Measurements from ENCODE around the gene CLCN6.
"Not testable (repeated sequence)": the region's sequence is repeated elsewhere in the genome, so short reads cannot be mapped to it uniquely, and the experiment has no call there.

The CLCN6 gene

DNA sequence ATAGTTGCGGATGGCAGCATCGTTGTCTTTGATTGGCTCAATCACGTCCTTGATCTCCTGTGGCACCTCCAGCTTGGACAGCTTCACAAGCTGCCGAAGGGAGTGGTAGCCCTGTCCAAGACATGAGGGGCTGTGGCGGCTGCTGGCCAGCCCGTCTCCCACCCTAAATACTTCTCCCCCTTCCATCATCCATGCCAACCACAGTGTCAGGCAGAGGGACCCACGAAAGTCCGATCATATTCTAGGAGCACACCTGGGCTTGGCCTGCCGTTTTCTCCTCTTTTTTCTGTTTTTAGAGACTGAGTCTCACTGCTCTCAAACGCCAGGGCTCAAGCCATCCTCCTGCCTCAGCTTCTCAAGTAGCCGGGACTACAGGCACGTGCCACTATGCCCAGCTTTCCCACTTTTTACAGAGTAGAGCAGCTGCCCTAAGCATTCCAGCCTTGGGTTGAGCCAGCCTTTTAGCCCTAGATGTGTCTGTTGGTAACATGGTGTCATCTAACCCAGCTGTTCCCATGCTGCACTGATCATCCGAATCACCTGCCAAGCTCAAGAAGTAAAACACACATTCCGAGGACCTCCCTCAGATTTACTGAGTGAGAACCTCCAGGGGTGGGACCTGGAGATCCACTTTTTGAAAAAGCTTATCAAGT lies 10.6 kb upstream of the CLCN6 start:
- no peak for DNase-seq

DNA sequence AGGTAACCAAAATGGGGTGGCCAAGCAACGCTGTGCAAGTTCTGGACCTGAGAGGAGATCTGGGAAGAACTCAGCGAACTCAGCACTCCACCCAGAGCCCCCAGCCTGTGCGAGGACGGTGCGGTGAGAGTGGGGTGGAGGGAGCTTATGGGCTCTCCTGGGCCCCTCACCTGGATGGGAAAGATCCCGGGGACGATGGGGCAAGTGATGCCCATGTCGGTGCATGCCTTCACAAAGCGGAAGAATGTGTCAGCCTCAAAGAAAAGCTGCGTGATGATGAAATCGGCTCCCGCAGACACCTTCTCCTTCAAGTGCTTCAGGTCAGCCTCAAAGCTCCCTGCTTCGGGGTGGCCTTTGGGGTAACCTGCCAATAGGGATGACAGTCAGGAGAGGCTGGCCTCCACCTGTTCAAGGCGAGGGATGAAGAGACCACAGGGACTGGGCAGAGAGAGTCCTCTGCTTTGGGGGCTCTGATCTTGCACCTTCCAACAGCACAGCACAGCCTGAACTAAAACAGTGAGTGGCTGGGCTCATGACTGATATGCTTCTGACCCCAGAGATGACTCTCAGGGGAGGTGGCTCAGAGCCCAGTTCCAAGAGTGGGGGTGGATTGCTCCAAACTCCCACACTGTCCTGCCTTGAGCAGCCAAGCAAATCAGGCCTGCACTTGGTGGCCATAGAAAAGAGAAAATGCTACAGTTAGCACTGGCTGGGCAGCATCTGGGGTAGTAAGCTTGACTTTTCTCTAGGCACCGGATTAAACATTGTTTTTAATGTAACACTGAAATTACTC lies 9.8 kb upstream of the CLCN6 start:
- no peak for DNase-seq

DNA sequence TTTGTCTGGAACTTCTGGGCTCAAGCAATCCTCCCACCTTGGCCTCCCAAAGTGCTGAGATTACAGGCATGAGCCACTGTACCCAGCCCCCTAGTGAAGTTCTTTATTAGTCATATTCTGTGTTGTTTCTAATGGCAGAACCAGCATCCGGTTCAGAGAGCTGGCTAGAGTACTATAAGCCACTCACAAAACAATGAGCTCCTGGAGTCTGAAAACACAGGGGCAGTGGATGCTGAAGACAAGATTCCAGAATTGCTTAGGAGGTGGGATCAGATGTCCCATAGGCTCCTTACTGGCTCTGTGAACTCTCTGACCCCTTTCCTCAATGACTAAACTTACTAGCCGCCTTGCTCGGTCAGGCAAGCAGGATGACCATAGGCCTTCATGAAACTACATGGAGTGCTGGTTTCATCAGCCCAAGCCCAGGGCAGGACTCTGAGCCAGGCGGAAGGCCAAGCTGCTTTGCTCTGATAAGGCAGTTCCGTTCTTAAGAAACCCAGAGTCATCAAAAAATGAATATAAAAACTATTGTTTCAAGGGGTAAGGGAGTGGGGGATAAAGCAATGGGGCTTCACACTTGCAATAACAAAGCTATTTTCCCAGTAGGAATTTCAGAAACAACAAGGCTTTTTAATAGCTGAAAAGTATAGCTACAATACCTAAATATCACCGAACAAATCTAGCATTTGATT lies 8.3 kb upstream of the CLCN6 start:
- DNase-seq, result no peak

GRCh38 chr1:11799099-11799498 lies 6.9 kb upstream of the CLCN6 start:
- no peak for DNase-seq

GRCh38 chr1:11799896-11800295 lies 6.1 kb upstream of the CLCN6 start:
- no peak for DNase-seq

DNA sequence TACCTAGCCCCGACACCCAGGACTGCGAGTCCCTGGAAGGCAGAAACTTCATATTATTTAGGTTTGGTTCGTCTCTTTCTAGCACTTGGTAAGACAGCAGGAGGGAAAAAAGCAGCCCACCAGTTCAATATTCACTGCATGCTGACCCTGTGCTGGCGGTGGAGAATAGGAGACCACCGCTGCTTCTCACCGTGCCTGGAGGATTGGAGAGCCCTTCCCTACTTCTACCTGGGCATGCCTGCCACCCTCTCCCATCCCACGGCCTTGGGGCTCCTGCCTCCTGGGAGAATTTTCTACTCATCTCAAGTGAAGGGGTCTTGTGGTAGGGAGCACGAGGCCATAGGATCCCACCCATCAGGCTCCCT lies 5.6 kb upstream of the CLCN6 start:
- DNase-seq, result no peak

- DNase-seq, result no peak
Observed at GRCh38 chr1:11800756-11801433, 5.1 kb upstream of the CLCN6 start.

DNA sequence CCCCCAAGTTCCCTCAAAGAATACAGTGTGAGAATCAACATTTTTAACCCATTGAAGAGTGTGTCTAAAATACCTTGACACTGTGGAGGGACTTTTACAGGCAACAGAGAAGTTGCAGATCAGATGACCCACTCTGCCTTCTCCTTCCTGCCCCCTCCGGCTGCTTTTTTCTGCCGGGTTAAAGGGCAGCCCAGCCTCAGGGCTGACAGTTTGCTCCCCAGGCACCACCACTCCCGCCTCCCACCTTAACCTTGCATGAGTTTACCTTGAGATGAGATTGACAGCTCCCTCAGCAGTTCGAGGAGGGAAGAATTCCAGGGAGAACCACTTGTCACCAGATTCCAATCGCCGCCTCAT lies 3.4 kb upstream of the CLCN6 start:
- no peak for DNase-seq

DNA sequence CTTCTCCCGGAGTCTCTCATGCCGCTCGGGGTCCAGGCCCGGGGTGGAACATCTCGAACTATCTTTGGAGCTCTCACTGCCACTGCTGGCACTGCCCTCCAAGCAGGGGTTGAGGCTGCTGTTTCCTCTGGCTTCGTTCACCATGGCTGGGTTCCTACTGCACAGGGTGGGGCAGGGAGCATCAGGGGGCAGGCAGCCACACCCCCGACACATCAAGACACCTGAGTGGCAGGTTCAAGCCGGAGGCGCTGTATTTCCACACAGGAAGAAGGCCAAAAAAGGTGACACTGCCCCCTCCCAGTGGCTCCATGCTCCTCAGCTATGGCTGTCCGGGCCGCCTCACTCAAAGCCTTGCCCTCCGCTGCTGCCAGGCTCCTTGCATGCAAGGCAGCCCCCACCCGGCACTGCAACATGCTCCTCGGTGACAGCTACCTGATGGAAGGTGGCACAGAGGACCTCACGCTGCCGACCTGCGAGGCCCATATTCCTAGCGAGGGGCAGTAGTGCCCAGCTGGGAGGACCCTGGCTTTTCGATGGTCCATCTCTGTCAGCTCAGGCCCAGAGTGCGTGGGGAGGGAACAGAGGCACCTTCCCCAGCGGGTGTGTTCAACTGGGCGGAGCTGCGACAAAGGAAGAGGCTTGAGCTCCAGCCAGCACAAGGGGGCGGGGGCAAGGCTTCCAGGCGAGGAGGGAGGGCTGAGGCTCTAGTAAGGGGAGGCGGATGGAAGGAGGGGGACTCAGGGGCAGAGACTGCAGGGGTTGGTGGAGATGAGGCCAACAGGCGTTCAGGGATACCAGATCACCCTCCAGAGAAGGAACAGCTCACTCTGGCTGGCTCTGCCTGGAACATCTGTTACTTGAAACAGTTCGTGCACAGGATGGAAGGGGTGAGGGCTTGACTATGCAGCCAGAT lies 2.8 kb upstream of the CLCN6 start:
- no peak for DNase-seq

GRCh38 chr1:11803924-11804665 lies 1.9 kb upstream of the CLCN6 start:
- DNase-seq, result not testable (repeated sequence)

DNA sequence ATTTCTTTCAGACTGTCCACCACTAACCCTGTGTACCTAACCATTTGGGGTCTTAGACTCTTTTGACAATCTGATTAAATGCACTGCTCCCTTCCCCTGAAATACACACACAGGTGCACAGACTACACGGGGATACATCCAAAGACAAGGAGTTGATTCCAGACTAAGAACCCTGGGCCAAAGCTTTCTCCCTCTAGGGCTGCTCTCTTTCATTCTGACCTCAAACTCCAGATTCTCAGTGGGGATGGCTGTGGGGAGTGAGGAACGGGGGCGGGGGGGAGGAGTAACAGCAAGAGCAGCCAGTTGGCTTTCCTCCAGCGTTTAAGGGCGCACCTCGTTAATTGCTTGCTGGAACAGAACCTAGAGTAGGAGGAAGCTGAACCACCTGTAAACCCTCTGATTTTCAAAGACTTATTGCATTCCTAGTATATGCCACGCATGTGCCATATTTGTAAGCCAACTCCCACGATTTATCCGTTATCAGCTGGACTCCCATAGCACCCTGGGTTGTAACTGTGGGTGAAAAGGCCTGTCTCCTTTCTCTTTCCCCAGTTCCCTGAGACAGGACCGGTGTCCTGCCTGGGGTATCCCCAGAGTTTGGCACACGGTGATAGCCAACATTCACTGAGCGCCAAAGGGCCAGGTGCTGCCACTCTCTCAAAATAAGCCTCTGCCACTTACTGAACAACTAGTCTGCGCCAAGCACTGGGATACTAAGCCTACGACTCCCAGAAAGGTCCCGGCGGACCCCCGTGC lies 1.1 kb upstream of the CLCN6 start:
- DNase-seq, result no peak

DNA sequence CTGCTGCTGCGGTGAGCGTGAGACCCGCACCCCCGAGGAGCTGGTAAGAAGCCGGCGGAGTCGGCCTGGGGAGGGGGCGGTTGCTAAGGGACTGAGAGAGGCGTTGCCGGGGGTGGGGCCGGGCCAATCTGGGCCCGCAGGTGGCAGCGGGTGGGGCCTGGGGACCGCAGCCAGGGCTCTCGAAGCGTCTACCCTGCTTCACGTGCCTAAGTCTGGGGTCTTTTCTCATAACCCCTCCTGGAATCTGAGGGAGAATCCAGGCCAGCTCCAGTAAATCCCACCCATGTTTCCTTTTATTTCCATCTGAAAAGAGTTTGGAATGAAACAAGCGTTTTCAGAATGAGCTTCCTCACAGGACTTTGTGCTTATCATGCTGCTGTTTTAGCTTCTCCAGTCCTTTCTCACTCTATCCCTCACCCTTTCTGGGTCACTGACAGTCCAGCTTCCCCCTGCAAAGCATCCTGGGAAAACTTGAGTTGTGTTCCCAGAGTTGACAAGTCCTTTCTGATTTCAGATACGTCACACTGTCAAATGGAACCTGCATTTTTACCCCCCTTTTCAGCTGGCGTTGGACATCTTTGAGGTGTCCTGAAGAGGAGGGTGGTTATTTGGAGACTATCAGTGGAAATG lies 431 bp downstream of the CLCN6 start:
- no peak for DNase-seq

- no peak for DNase-seq
Observed at GRCh38 chr1:11807133-11807532, 1.1 kb downstream of the CLCN6 start.

- DNase-seq, result no peak
Observed at GRCh38 chr1:11813021-11813420, 7.0 kb downstream of the CLCN6 start.

- no peak for DNase-seq
Observed at GRCh38 chr1:11817192-11817591, 11.2 kb downstream of the CLCN6 start.

GRCh38 chr1:11822091-11822490 lies 16.1 kb downstream of the CLCN6 start:
- DNase-seq, result no peak

GRCh38 chr1:11823366-11824137 lies 17.6 kb downstream of the CLCN6 start:
- DNase-seq, result no peak

GRCh38 chr1:11825131-11825530 lies 19.1 kb downstream of the CLCN6 start:
- no peak for DNase-seq

- no peak for DNase-seq
Observed at GRCh38 chr1:11826946-11827345, 21.0 kb downstream of the CLCN6 start.

DNA sequence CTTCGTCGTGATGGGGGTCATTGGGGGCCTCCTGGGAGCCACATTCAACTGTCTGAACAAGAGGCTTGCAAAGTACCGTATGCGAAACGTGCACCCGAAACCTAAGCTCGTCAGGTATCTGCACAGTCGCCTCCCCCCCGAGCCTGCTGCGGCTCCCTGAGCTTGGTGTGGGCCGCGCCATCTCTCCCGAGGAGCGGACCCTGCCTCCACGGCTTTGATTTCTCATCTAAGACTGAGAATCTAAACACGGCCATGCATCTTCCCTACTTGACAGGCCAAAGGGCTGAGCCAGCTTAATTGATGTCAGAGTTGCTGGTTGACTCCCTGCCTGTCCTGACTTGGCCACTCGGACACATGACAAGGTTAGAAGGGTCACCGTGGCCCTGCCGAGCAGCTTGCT lies 22.5 kb downstream of the CLCN6 start:
- no peak for DNase-seq

All from NCI-H1930 (cell line).